MM.1S (cell line): ENCODE data around the gene CREBBP.

Source experiments
- EZH2 ChIP-seq: fragments of 300-600 bp; sonication (generic); optimal IDR thresholded peaks from 2 replicates; pipeline ENCODE3; 2017; ENCODE audit warnings: low read depth, mild to moderate bottlenecking, antibody characterized with exemption, low read length, mixed read lengths
- EZH2phosphoT487 ChIP-seq: fragments of 300-600 bp; sonication (generic); IDR thresholded peaks from 2 replicates; pipeline ENCODE4 v1.6.1; 2018; ENCODE audit warnings: antibody characterized with exemption, low read length
- TF ChIP-seq, protein P1 (sequence below): fragments of 300-600 bp; sonication (generic); IDR thresholded peaks from 2 replicates; pipeline ENCODE4 v1.5.1; 2016; ENCODE audit warnings: antibody characterized with exemption, low read length, mixed read lengths

DNA sequence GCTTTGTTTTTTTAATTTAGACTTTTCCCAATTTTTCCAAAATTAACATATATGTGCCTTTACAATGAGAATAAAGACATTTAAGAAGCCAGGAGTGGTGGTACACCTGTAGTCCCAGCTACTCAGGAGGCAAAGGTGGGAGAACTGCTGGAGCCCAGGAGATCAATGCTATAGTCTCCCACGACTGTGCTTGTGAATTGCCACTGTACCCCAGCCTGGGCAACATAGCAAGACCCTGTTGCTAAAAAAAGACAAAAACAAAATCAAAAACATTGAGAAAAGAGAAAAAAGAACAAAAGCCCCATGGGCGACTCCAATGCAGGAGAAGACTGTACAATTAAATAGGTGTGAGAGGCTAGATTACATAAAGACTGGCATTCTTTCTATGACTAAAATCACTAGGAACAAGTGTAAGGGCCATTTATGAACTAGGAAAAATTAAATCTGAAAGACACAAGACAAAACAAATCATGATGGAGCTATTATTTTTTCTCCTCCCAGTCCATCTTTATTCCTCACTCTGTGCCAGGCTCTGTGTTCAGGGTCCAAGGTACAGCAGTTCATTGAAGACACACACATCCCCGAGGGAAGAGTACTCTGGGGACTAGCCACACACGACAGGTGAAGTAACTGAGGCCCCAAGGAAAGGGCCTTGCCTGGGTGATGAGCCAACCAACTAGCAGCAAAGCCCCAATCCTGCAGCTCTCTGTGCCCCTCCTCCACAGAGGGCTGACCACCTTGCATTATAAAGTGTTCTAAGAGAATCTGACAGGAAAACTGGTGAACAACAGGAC, 79.8 kb downstream of the CREBBP start:
- TF ChIP-seq, protein P1, sequence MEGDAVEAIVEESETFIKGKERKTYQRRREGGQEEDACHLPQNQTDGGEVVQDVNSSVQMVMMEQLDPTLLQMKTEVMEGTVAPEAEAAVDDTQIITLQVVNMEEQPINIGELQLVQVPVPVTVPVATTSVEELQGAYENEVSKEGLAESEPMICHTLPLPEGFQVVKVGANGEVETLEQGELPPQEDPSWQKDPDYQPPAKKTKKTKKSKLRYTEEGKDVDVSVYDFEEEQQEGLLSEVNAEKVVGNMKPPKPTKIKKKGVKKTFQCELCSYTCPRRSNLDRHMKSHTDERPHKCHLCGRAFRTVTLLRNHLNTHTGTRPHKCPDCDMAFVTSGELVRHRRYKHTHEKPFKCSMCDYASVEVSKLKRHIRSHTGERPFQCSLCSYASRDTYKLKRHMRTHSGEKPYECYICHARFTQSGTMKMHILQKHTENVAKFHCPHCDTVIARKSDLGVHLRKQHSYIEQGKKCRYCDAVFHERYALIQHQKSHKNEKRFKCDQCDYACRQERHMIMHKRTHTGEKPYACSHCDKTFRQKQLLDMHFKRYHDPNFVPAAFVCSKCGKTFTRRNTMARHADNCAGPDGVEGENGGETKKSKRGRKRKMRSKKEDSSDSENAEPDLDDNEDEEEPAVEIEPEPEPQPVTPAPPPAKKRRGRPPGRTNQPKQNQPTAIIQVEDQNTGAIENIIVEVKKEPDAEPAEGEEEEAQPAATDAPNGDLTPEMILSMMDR, result no peak
- no peak for TF ChIP-seq EZH2
- no peak for TF ChIP-seq EZH2phosphoT487
